ENCODE measurements around the gene OR52K1.
"Not testable (repeated sequence)": the region's sequence is repeated elsewhere in the genome, so short reads cannot be mapped to it uniquely, and the experiment has no call there.

OR52K1 gene

GRCh38 chr11:4491878-4492606, 9.6 kb downstream of the OR52K1 start:
- DNase-seq: no peak

DNA sequence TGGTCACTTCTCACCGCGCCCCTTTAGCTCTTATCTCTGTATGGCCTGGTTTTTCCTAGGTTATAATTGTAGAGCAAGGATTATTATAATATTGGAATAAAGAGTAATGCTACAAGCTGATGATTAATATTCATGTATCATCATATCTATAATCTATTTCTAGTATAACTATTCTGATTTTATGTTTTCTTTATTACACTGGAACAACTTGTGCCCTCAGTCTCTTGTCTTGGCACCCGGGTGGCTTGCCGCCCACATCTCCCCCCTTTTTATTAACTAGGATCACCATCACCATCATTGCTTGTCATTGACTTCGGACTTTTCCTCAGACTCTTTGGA, 11.0 kb downstream of the OR52K1 start:
- no peak for DNase-seq

DNA sequence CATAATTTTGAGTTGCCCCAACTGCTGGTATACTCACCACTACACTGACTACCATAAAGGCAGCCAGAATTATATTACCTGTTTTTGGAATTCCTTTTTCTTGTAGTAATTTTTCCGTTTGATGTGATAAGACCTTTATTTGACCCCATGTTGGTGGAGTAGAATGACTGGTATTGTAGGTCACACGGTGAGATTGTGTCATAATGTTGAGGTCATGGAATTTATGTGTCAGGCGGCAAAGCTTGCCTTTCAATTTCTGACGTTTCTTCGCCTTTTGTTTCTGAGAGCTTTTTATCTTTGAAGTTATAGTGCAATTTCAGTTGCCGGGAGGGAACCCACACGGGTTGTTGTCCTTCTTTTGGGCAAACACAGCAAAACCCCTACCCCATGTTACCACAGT, 13.0 kb downstream of the OR52K1 start:
- no peak for DNase-seq

- DNase-seq: no peak
Observed at GRCh38 chr11:4495986-4496385, 13.5 kb downstream of the OR52K1 start.

GRCh38 chr11:4496557-4497248, 14.3 kb downstream of the OR52K1 start:
- no peak for DNase-seq

DNA sequence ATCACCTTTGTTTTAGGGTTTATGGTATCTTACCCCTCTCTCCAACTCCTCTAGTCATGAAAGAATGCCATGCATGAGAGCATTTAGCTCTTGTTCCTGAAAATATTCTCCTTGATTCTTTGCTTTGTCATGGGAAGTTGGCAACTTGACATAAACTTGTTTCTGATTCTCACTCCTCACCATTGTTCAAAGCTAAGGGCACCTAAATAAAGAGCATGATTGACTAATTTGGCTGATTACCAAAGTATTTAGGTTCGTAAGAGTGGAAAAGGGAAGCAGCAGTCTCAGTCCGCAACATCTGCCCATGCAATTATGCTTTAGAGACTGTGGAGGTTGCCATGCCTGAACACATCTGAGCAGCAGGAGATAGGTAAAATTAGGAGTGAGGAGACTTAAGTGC, 26.4 kb downstream of the OR52K1 start:
- DNase-seq: no peak

GRCh38 chr11:4511282-4512245, 29.1 kb downstream of the OR52K1 start:
- DNase-seq: no peak

DNA sequence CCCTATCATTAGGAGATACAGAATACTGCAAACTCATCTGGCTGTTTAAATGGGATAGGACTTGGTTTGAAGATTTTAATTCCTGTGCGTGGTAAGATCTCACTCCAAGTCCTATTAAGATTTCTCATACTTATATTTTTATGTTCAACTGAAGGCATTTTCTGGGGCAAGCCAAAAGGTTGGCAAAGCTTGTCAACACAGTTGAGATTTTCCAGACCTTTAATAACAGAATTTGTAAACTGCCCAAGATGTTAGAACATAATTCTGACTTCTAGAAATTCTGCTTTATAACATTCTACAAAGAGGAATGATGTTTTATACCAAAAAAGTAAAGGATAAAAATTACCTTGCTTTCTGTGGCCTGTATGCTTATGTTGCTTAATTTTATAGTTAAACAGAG, 31.8 kb downstream of the OR52K1 start:
- no peak for DNase-seq

- no peak for DNase-seq
Observed at GRCh38 chr11:4522339-4522738, 39.9 kb downstream of the OR52K1 start.

GRCh38 chr11:4522752-4523151, 40.3 kb downstream of the OR52K1 start:
- no peak for DNase-seq

GRCh38 chr11:4523666-4524065, 41.2 kb downstream of the OR52K1 start:
- DNase-seq: no peak

GRCh38 chr11:4527926-4528325, 45.5 kb downstream of the OR52K1 start:
- no peak for DNase-seq

- not testable (repeated sequence) for DNase-seq
Observed at GRCh38 chr11:4531686-4532085, 49.2 kb downstream of the OR52K1 start.

DNA sequence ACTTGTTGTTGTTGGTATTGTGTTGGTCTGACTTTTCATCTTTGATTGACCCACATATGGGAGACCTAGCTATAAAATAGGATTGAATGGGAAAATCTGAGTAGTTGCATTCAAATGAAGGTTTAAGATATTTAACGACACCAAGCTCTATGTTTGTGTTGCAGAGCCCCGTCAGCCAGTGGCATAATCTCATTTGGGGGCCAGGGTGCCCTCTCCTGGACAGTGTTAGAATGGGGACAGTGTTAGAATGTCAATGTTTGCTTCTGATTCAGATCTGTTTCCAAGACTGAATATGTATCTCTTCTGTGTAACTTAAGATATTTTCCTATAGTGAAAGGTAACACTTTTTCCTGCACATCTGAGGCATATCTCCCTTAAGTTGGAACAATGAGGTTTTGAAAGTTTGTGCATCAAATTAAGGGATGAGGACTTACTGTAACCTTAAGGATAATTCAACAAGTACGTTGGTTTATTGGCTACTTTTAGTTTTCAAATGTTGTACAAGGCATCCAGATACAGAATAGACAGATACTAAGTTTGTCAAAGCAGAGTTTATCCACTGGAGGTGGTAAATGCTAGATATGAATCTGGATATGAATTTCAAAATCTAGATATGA, 57.3 kb downstream of the OR52K1 start:
- DNase-seq: peak; percentile 6

DNA sequence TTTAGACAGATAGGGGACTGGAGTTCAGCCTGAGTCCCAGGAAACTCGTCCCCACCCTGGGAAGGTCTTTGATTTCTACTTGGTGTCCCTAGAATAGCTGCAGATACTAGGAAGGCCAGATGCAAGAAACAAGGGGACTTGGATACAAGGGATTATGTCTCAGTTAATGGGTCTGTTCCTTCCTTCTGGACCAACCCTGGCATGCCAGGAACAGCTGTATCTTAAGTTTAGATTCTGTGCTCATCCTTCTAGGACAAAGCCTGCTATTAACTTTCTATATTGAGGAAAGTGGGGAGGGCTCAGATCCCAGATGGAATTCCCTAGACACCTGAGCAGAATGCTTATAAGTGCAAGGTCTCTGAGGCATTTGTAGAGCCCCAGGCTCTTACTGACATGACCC, 58.6 kb downstream of the OR52K1 start:
- DNase-seq: no peak

Measured in NK-92 treated with Interleukin-12 subunit alpha and Interleukin-12 subunit beta, amount 100 ng/mL, for 24 hours (cell line).